Karpas-422 (cell line): Measurements from ENCODE around the gene INPP5D. TPM values are rescaled to one million over a fixed set of nuclear protein-coding genes. Genes with fewer than 3 reads are reported as not detected.
"Not testable (repeated sequence)": the region's sequence is repeated elsewhere in the genome, so short reads cannot be mapped to it uniquely, and the experiment has no call there.

Source experiments
- DNase-seq: peaks from one replicate; pipeline ENCODE4 v3.0.0-alpha.2; 2015
- H2AFZ ChIP-seq: fragments of 200-600 bp; sonication (generic); 2 replicates; pipeline ENCODE4 v1.6.1; 2014; ENCODE audit warnings: antibody characterized with exemption, low read length, mixed read lengths
- H3K27ac ChIP-seq: fragments of 200-600 bp; sonication (generic); 2 replicates; pipeline ENCODE4 v1.5.1; 2014; ENCODE audit warnings: mild to moderate bottlenecking, low read length, moderate library complexity
- H3K27me3 ChIP-seq: fragments of 200-600 bp; sonication (generic); 2 replicates; pipeline ENCODE4 v1.6.1; 2014; ENCODE audit warnings: low read length, mixed read lengths
- H3K36me3 ChIP-seq: fragments of 200-600 bp; sonication (generic); 2 replicates; pipeline ENCODE4 v1.6.1; 2014; ENCODE audit warnings: low read length, mixed read lengths; ENCODE audit not compliant: insufficient read depth
- H3K4me1 ChIP-seq: fragments of 200-600 bp; sonication (generic); 2 replicates; pipeline ENCODE4 v1.6.1; 2014; ENCODE audit warnings: mild to moderate bottlenecking, low read length, mixed read lengths
- H3K4me2 ChIP-seq: fragments of 200-600 bp; sonication (generic); 2 replicates; pipeline ENCODE4 v1.6.1; 2014; ENCODE audit warnings: low read length, low read depth, mild to moderate bottlenecking; ENCODE audit not compliant: poor library complexity, severe bottlenecking
- H3K4me3 ChIP-seq: fragments of 200-600 bp; sonication (generic); 2 replicates; pipeline ENCODE4 v1.5.1; 2014; ENCODE audit warnings: mild to moderate bottlenecking, antibody characterized with exemption, low read length, mixed read lengths
- H3K79me2 ChIP-seq: fragments of 200-600 bp; sonication (generic); 2 replicates; pipeline ENCODE4 v1.6.1; 2014; ENCODE audit warnings: mild to moderate bottlenecking, low read length, mixed read lengths
- H3K9ac ChIP-seq: fragments of 200-600 bp; sonication (generic); 2 replicates; pipeline ENCODE4 v1.6.0; 2014; ENCODE audit warnings: low read length
- H3K9me2 ChIP-seq: fragments of 200-600 bp; sonication (generic), shearing (Covaris generic); replicated peaks from 2 replicates; pipeline ENCODE4 v1.6.0; 2014; ENCODE audit warnings: mild to moderate bottlenecking, low read length, moderate library complexity; ENCODE audit not compliant: insufficient read depth
- H3K9me3 ChIP-seq: fragments of 300-700, 200-600 bp; sonication (generic); 2 replicates; pipeline ENCODE4 v1.6.1; 2014; ENCODE audit warnings: low read length, mixed read lengths
- H4K20me1 ChIP-seq: fragments of 200-600 bp; sonication (generic); 2 replicates; pipeline ENCODE4 v1.6.1; 2014; ENCODE audit warnings: mild to moderate bottlenecking, antibody characterized with exemption, low read length, low read depth; ENCODE audit not compliant: insufficient read depth
- total RNA-seq: library from RNA; depleted of rRNA; stranded (reverse); fragments of >200 nt; shearing (Covaris generic); gene quantifications from 2 replicates; pipeline ENCODE4 v1.2.3, GENCODE V29; 2014; ENCODE audit warnings: low replicate concordance

INPP5D gene
- total RNA-seq, 1 experiment from 2014 or later: 145 TPM

DNA sequence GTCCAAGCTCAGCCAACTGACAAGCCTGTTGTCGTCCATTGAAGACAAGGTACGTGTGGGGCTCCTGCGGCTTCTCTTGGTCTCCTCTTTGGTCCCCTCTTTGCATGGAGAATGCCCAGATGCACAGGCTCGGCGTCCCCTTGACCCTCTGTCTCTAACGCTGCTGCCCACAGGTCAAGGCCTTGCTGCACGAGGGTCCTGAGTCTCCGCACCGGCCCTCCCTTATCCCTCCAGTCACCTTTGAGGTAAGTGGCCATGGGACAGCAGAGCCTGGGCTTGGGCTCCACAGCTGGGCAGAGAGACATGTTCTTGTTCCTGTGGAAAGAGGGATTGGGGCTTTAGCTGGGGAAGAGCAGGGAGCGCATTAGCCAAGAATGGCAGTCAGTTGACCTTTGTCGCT lies 86.1 kb downstream of the INPP5D start:
- H3K9me3 ChIP-seq: no peaks in the 10 kb centered on the region; the same call in 1 of the 2 replicates
- H3K4me3 ChIP-seq: no peak overlapping the region
- H3K9me2 ChIP-seq: no peaks in the 10 kb centered on the region
- no peak for DNase-seq
- H4K20me1 ChIP-seq: no peaks in the 10 kb centered on the region
- no peaks in the 10 kb centered on the region for H3K27me3 ChIP-seq
- H3K36me3 ChIP-seq: peaks cover 78% of the 10 kb centered on the region
- no peaks in the 10 kb centered on the region for H3K4me1 ChIP-seq
- no peak overlapping the region for H2AFZ ChIP-seq
- H3K79me2 ChIP-seq: peaks cover 7% of the 10 kb centered on the region; the same call in 1 of the 2 replicates
- no peak overlapping the region for H3K4me2 ChIP-seq
- H3K27ac ChIP-seq: no peak overlapping the region
- no peak overlapping the region for H3K9ac ChIP-seq

- H3K4me1 ChIP-seq: no peaks in the 10 kb centered on the region
- no peaks in the 10 kb centered on the region for H3K27me3 ChIP-seq
- DNase-seq: no peak
- no peak overlapping the region for H2AFZ ChIP-seq
- H4K20me1 ChIP-seq: no peaks in the 10 kb centered on the region
- H3K4me2 ChIP-seq: no peak overlapping the region
- peaks cover 7% of the 10 kb centered on the region; the same call in 1 of the 2 replicates for H3K79me2 ChIP-seq
- H3K4me3 ChIP-seq: no peak overlapping the region
- H3K9ac ChIP-seq: no peak overlapping the region
- no peaks in the 10 kb centered on the region; the same call in 1 of the 2 replicates for H3K9me3 ChIP-seq
- H3K27ac ChIP-seq: no peak overlapping the region
- H3K9me2 ChIP-seq: no peaks in the 10 kb centered on the region
- H3K36me3 ChIP-seq: peaks cover 85% of the 10 kb centered on the region
Observed at GRCh38 chr2:233147136-233147828, 87.1 kb downstream of the INPP5D start.

GRCh38 chr2:233147829-233148167 lies 87.7 kb downstream of the INPP5D start:
- no peak overlapping the region for H3K4me2 ChIP-seq
- H3K4me3 ChIP-seq: no peak overlapping the region
- peaks cover 81% of the 10 kb centered on the region for H3K36me3 ChIP-seq
- no peak for DNase-seq
- H3K9ac ChIP-seq: no peak overlapping the region
- H3K27me3 ChIP-seq: no peaks in the 10 kb centered on the region
- no peaks in the 10 kb centered on the region; the same call in 1 of the 2 replicates for H3K9me3 ChIP-seq
- H3K27ac ChIP-seq: no peak overlapping the region
- H3K79me2 ChIP-seq: peaks cover 4% of the 10 kb centered on the region; the same call in 1 of the 2 replicates
- no peaks in the 10 kb centered on the region for H4K20me1 ChIP-seq
- H3K4me1 ChIP-seq: no peaks in the 10 kb centered on the region
- H2AFZ ChIP-seq: no peak overlapping the region
- H3K9me2 ChIP-seq: no peaks in the 10 kb centered on the region

GRCh38 chr2:233148354-233148753 lies 88.2 kb downstream of the INPP5D start:
- Histone ChIP-seq H3K79me2 (peaks cover 3% of the 10 kb centered on the region; the same call in 1 of the 2 replicates), H3K36me3 (peaks cover 76% of the 10 kb centered on the region), H3K9me3 (no peaks in the 10 kb centered on the region; the same call in 1 of the 2 replicates), H2AFZ (no peak overlapping the region), H3K4me3 (no peak overlapping the region), H3K27me3 (no peaks in the 10 kb centered on the region), H3K4me2 (no peak overlapping the region), H4K20me1 (no peaks in the 10 kb centered on the region), H3K4me1 (no peaks in the 10 kb centered on the region), H3K27ac (no peak overlapping the region), H3K9ac (no peak overlapping the region), H3K9me2 (no peaks in the 10 kb centered on the region)
- DNase-seq: no peak

DNA sequence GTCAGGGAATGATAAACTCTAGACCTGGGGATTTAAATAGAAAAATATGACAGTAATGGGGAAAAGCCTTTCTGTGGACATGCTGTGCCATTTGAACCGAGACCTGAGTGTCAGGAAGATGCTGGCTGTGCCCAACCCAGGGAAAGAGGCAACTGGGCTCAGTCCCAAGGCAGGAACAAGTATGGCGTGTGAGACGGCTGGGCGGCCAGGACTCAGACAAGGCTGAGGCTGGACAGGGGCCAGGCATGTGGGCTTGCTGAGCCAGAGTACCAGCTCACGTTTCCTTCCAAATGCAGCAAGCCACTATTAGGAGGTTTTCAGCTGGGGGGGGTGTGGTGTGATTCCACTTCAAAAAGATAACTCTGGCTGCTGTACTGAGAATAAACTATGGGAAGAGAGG lies 92.4 kb downstream of the INPP5D start:
- Histone ChIP-seq H2AFZ (no peak overlapping the region), H3K4me1 (no peaks in the 10 kb centered on the region), H3K36me3 (peaks cover 40% of the 10 kb centered on the region), H3K4me3 (no peak overlapping the region), H3K4me2 (no peak overlapping the region), H3K79me2 (no peaks in the 10 kb centered on the region), H4K20me1 (no peaks in the 10 kb centered on the region), H3K27ac (no peak overlapping the region), H3K9me2 (no peaks in the 10 kb centered on the region), H3K9me3 (no peaks in the 10 kb centered on the region; the same call in 1 of the 2 replicates), H3K9ac (no peak overlapping the region), H3K27me3 (no peaks in the 10 kb centered on the region)
- no peak for DNase-seq

DNA sequence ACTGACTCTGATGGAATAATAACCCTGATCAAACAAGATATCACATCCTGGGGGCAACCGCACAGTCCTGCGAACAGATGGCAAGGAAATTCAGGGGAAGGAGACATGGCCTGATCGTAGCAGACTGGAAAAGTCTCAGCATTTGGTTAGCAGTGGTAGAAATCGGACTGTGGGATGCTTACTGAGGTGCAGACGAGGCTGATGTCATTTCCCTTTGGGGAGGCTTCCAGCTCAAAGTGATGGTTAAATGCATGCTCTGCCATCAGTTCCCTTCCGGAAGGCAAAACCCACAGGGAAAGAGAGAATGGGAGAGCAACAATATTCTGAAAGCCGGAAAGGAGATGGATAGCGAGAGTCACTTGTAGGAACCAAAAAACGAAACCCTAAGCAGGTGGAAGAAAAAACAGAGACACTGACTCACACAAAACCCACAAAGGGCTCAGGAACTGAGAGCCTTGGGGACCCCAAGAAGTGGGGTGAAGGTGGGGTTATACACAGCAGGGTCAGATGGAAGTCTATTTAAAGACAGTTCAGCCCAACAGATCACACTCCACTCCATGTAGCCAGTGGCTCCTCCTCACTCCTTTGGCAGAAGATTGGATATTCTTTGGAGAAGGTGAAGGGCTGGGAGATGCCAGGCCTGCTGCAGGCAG lies 93.1 kb downstream of the INPP5D start:
- Histone ChIP-seq H3K36me3 (peaks cover 37% of the 10 kb centered on the region), H3K9me2 (no peaks in the 10 kb centered on the region), H3K27ac (no peak overlapping the region), H4K20me1 (no peaks in the 10 kb centered on the region), H3K4me3 (no peak overlapping the region), H2AFZ (no peak overlapping the region), H3K4me1 (no peaks in the 10 kb centered on the region), H3K27me3 (no peaks in the 10 kb centered on the region), H3K4me2 (no peak overlapping the region), H3K79me2 (no peaks in the 10 kb centered on the region), H3K9me3 (no peaks in the 10 kb centered on the region; the same call in 1 of the 2 replicates), H3K9ac (no peak overlapping the region)
- DNase-seq: no peak

DNA sequence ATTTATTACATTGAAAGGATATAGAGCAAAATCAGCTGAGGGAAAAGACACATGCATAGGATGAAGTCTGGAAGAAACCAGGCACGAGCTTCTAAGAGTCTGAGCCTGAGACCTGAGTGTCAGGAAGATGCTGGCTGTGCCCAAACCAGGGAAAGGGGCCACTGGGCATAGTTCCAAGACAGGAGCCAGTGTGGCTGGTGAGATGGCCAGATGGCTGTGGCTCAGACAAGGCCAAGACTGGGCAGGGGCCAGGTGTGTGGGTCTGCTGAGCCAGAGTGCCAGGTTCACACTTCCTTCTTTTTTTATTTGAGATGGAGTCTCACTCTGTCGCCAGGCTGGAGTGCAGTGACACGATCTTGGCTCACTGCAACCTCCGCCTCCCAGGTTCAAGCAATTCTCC lies 95.9 kb downstream of the INPP5D start:
- H3K4me2 ChIP-seq: no peak overlapping the region
- H3K4me1 ChIP-seq: no peaks in the 10 kb centered on the region
- H3K9me2 ChIP-seq: no peaks in the 10 kb centered on the region
- no peaks in the 10 kb centered on the region for H3K27me3 ChIP-seq
- no peak overlapping the region for H3K4me3 ChIP-seq
- H3K9ac ChIP-seq: no peak overlapping the region
- no peak overlapping the region for H3K27ac ChIP-seq
- H4K20me1 ChIP-seq: no peaks in the 10 kb centered on the region
- no peak overlapping the region for H2AFZ ChIP-seq
- no peak for DNase-seq
- no peaks in the 10 kb centered on the region for H3K79me2 ChIP-seq
- peaks cover 18% of the 10 kb centered on the region for H3K36me3 ChIP-seq
- no peaks in the 10 kb centered on the region for H3K9me3 ChIP-seq

- not testable (repeated sequence) for H3K79me2 ChIP-seq, H3K9ac ChIP-seq, H3K4me1 ChIP-seq, H3K4me3 ChIP-seq, H4K20me1 ChIP-seq, H2AFZ ChIP-seq, H3K9me3 ChIP-seq, H3K27ac ChIP-seq, H3K9me2 ChIP-seq, H3K27me3 ChIP-seq, DNase-seq, H3K4me2 ChIP-seq
- H3K36me3 ChIP-seq: peaks cover 18% of the 10 kb centered on the region
Observed at GRCh38 chr2:233156461-233156860, 96.3 kb downstream of the INPP5D start.
